Mammary epithelial cell (primary cell): ENCODE results near the gene MFSD6.

Experiments
- EZH2 ChIP-seq: IDR thresholded peaks from 2 replicates; pipeline ENCODE4 v1.6.1; 2012; ENCODE audit warnings: low read length, inconsistent platforms, borderline replicate concordance
- TF ChIP-seq, protein P1 (sequence below), 2 donors: IDR thresholded peaks in 1 of 2; conservative IDR thresholded peaks in 1 of 2; 2 replicates each; pipeline ENCODE4 v1.5.1; 2011 to 2012; ENCODE audit warnings: inconsistent platforms in 2 of 2, low read length in 2 of 2, mild to moderate bottlenecking in 2 of 2, control low read depth in 1 of 2, low read depth in 1 of 2; ENCODE audit not compliant: insufficient read depth in 1 of 2; ENCODE audit errors: extremely low read depth in 1 of 2

DNA sequence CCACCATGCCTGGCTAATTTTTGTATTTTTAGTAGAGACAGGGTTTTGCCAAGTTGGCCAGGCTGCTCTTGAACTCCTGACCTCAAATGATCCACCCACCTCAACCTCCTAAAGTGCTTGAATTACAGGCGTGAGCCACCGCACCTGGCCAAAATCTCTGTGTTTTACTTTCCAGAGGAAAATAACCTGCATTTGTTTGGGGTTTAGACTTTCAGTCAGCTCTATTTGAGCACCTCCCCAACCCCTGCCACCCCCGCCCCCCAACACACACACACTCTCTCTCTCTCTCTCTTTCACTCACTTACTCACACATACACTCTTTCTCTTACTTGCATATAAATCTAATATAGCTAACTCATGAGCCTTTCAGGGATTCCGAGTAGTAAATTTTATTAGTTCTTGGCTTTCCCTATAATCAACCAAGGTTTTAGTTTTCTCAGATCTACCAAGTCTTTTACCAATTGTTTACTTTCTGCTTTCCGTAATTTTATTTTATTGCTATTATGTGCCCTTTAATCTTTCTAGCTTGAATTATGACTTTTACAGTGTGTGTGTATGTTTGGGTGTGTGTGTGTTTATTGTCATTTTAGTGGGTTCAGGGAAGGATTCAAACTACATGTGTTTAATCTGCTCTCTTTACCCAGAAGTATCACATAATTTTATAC, 24.5 kb downstream of the MFSD6 start:
- TF ChIP-seq, protein P1, sequence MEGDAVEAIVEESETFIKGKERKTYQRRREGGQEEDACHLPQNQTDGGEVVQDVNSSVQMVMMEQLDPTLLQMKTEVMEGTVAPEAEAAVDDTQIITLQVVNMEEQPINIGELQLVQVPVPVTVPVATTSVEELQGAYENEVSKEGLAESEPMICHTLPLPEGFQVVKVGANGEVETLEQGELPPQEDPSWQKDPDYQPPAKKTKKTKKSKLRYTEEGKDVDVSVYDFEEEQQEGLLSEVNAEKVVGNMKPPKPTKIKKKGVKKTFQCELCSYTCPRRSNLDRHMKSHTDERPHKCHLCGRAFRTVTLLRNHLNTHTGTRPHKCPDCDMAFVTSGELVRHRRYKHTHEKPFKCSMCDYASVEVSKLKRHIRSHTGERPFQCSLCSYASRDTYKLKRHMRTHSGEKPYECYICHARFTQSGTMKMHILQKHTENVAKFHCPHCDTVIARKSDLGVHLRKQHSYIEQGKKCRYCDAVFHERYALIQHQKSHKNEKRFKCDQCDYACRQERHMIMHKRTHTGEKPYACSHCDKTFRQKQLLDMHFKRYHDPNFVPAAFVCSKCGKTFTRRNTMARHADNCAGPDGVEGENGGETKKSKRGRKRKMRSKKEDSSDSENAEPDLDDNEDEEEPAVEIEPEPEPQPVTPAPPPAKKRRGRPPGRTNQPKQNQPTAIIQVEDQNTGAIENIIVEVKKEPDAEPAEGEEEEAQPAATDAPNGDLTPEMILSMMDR (conservative IDR thresholded peaks at IDR 0.05 in 1 of 2, IDR thresholded peaks at IDR 0.05 in 1 of 2; ENCODE audit: extremely low read depth in 1 of 2, insufficient read depth in 1 of 2, low read depth in 1 of 2, low read length in 2 of 2), result no peak
- TF ChIP-seq EZH2, result no peak
